ENCODE measurements around the gene CAMK1D. TPM values are rescaled to one million over a fixed set of nuclear protein-coding genes. Genes with fewer than 3 reads are reported as not detected.

Gene CAMK1D
- total and polyA plus RNA-seq, 3 donors from 2014 or later, result 10.0 to 14.5 (median 14.0) TPM

- intact Hi-C loops (cut with DNase I; ENCODE audit: low total_unique reads), result no loop called here
- Histone ChIP-seq H3K27me3 (no peaks in the 10 kb centered on the region), H3K4me3 (no peak overlapping the region)
These were observed 398.8 kb downstream of the CAMK1D start for GRCh38 chr10:12748186-12748585.

DNA sequence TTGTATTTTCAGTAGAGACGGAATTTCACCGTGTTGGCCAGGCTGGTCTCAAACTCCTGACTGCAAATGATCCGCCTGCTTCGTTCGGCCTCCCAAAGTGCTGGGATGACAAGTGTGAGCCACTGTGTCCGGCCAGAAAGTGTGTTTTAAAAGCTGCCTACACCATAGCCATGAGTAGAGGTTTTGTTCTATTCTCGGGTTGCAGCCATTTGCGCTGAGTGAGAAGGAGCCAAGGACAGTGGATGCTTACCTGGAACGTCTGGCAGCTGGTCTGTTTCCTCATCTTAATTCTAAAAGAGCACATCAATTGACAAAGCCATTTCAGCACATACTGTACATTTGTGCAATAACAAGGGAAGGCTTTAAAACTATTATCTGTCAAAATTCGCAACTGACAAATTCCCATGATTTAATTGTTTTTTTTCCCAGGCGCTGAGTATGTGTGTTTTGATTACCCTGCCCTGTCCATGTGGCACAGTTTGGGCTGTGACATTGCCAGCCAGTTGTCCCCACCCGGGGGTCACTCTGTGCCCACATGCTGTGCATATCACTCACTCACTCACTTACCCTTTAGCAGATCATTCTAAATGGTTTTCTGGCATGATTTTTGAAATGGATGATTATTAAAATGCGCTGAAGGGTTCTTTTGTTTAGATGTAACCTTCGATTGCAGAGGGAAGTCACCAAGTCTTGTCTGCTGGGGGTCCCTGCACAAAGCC is 400.6 kb downstream of the CAMK1D start:
- WGBS, 2 donors, result 91 to 94% methylated on average over 14 of the region's 14 CpGs
- intact Hi-C loops (cut with DNase I; ENCODE audit: low total_unique reads), result no loop called here
- no peaks in the 10 kb centered on the region for H3K36me3 ChIP-seq (ENCODE audit: low read depth, missing control alignments)
- H3K27ac ChIP-seq, result no peak overlapping the region
- TF ChIP-seq POLR2A (IDR thresholded peaks at IDR 0.05) (no peak), CTCF (IDR thresholded peaks at IDR 0.05) (no peak)
- no peak for DNase-seq
- H3K4me1 ChIP-seq, result no peaks in the 10 kb centered on the region
- no peaks in the 10 kb centered on the region for H3K9me3 ChIP-seq
- no peaks in the 10 kb centered on the region for H3K27me3 ChIP-seq
- H3K4me3 ChIP-seq, result no peak overlapping the region

More at GRCh38 chr10:12748186-12748585, 398.8 kb downstream of the CAMK1D start:
- TF ChIP-seq CTCF (IDR thresholded peaks at IDR 0.05), result no peak
- no peak for TF ChIP-seq POLR2A (IDR thresholded peaks at IDR 0.05)
- DNase-seq, result no peak
- no peaks in the 10 kb centered on the region for H3K4me1 ChIP-seq
- no peak overlapping the region for H3K27ac ChIP-seq
- WGBS, 2 donors, result 89 to 91% methylated on average over 4 of the region's 4 CpGs
- H3K9me3 ChIP-seq, result no peaks in the 10 kb centered on the region
- no peaks in the 10 kb centered on the region for H3K36me3 ChIP-seq (ENCODE audit: low read depth, missing control alignments)

DNA sequence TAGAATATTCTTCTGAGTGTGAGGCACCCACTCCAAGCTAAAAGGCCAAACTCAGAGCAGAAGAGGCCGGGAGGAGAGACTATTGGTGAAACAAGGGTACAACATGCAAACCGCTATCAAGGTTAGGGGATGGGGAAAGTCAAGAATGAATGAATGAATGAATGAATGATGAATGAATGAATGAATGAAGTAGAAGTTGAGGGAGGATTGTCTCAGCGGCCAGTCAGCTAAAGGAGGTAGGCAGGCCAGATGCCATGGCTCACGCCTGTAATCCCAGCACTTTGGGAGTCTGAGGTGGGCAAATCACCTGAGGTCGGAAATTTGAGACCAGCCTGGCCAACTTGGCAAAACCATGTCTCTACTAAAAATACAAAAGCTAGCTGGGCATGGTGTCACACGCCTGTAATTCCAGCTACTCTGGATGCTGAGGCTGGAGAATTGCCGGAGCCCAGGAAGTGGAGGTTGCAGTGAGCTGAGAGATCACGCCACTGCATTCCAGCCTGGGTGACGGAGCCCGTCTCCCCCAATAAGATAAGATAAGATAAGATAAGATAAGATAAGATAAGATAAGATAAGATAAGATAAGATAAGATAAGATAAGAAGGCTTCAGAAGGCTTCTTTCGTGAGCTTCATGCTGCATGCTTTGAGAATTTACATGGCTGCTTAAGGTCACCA is 401.3 kb downstream of the CAMK1D start:
- no peak overlapping the region for H3K27ac ChIP-seq
- H3K36me3 ChIP-seq (ENCODE audit: low read depth, missing control alignments), result no peaks in the 10 kb centered on the region
- no peak overlapping the region for H3K4me3 ChIP-seq
- 89% methylated on average over 11 of the region's 11 CpGs for WGBS, 2 donors
- DNase-seq, result no peak
- TF ChIP-seq CTCF (IDR thresholded peaks at IDR 0.05), result no peak
- no peak for TF ChIP-seq POLR2A (IDR thresholded peaks at IDR 0.05)
- no peaks in the 10 kb centered on the region for H3K4me1 ChIP-seq
- H3K9me3 ChIP-seq, result no peaks in the 10 kb centered on the region
- intact Hi-C loops (cut with DNase I; ENCODE audit: low total_unique reads), result no loop called here
- H3K27me3 ChIP-seq, result no peaks in the 10 kb centered on the region

GRCh38 chr10:12755075-12755474 is 405.7 kb downstream of the CAMK1D start:
- DNase-seq, result no peak
- no peaks in the 10 kb centered on the region for H3K4me1 ChIP-seq
- no peaks in the 10 kb centered on the region for H3K36me3 ChIP-seq (ENCODE audit: low read depth, missing control alignments)
- intact Hi-C loops (cut with DNase I; ENCODE audit: low total_unique reads), result no loop called here
- no peak overlapping the region for H3K4me3 ChIP-seq
- WGBS, 2 donors, result 92 to 95% methylated on average over 5 of the region's 5 CpGs
- TF ChIP-seq POLR2A (IDR thresholded peaks at IDR 0.05) (no peak), CTCF (IDR thresholded peaks at IDR 0.05) (no peak)
- no peaks in the 10 kb centered on the region for H3K9me3 ChIP-seq
- H3K27ac ChIP-seq, result no peak overlapping the region
- no peaks in the 10 kb centered on the region for H3K27me3 ChIP-seq

Measured in testis (tissue), 3 donors.